Right lobe of liver (tissue), 4 donors: ENCODE data around the gene LMX1B.

Experiments
- POLR2A ChIP-seq: fragments of 450-650 bp; IDR thresholded peaks from one replicate; pipeline ENCODE4 v1.6.1; 2017; ENCODE audit warnings: antibody characterized with exemption, mild to moderate bottlenecking
- TF ChIP-seq, protein P1 (sequence below), 4 donors: fragments of 200-600 bp in 3 of 4; fragments of 450-650 bp in 1 of 4; IDR thresholded peaks; one replicate each; pipeline versions ENCODE4 v1.5.1 to v1.8.0; 2016 to 2022; ENCODE audit warnings: antibody characterized with exemption in 4 of 4, mild to moderate bottlenecking in 2 of 4
- donor health status: DM: no; HTN: no; CAD: no.
- donor health status: DM: no; HTN: no; CAD: no.
- donor health status: DM: no; HTN: yes; CAD: no.

- TF ChIP-seq, protein P1, sequence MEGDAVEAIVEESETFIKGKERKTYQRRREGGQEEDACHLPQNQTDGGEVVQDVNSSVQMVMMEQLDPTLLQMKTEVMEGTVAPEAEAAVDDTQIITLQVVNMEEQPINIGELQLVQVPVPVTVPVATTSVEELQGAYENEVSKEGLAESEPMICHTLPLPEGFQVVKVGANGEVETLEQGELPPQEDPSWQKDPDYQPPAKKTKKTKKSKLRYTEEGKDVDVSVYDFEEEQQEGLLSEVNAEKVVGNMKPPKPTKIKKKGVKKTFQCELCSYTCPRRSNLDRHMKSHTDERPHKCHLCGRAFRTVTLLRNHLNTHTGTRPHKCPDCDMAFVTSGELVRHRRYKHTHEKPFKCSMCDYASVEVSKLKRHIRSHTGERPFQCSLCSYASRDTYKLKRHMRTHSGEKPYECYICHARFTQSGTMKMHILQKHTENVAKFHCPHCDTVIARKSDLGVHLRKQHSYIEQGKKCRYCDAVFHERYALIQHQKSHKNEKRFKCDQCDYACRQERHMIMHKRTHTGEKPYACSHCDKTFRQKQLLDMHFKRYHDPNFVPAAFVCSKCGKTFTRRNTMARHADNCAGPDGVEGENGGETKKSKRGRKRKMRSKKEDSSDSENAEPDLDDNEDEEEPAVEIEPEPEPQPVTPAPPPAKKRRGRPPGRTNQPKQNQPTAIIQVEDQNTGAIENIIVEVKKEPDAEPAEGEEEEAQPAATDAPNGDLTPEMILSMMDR (IDR thresholded peaks at IDR 0.05) = no peak
- no peak for TF ChIP-seq POLR2A
These were observed 343 bp downstream of the LMX1B start for GRCh38 chr9:126614088-126614454.
